Measurements from ENCODE around the gene TNKS1BP1.
A peak's percentile ranks its signal among the peaks of the same experiment; 100 is the strongest.

Gene TNKS1BP1

GRCh38 chr11:57277845-57278720, 46.7 kb downstream of the TNKS1BP1 start:
- H3K27ac ChIP-seq (ENCODE audit: low read length), result peak overlapping the region; percentile 1
- peak overlapping the region in 1 of 2 donors; percentile 3 for H3K4me3 ChIP-seq (ENCODE audit: low read depth in 1 of 2, low read length in 2 of 2)
- peaks cover 6 to 9% of the 10 kb centered on the region in 2 donors for H3K4me1 ChIP-seq (ENCODE audit: control insufficient read depth in 1 of 2, insufficient read depth in 2 of 2, low read length in 2 of 2)
- peaks cover 6 to 9% of the 10 kb centered on the region in 2 donors for H3K9me3 ChIP-seq (ENCODE audit: control insufficient read depth in 1 of 2, low read length in 2 of 2)
- no peaks in the 10 kb centered on the region for H3K36me3 ChIP-seq (ENCODE audit: control insufficient read depth in 1 of 2, insufficient read depth in 2 of 2, low read length in 2 of 2)
- H3K27me3 ChIP-seq (ENCODE audit: low read depth, low read length), result no peaks in the 10 kb centered on the region

GRCh38 chr11:57276971-57277675, 47.6 kb downstream of the TNKS1BP1 start:
- H3K4me1 ChIP-seq (ENCODE audit: control insufficient read depth in 1 of 2, insufficient read depth in 2 of 2, low read length in 2 of 2), result peaks cover 6 to 9% of the 10 kb centered on the region in 2 donors
- peak overlapping the region in 1 of 2 donors; percentile 3 for H3K4me3 ChIP-seq (ENCODE audit: low read depth in 1 of 2, low read length in 2 of 2)
- H3K27me3 ChIP-seq (ENCODE audit: low read depth, low read length), result no peaks in the 10 kb centered on the region
- H3K27ac ChIP-seq (ENCODE audit: low read length), result peak overlapping the region; percentile 1
- H3K36me3 ChIP-seq (ENCODE audit: control insufficient read depth in 1 of 2, insufficient read depth in 2 of 2, low read length in 2 of 2), result no peaks in the 10 kb centered on the region
- H3K9me3 ChIP-seq (ENCODE audit: control insufficient read depth in 1 of 2, low read length in 2 of 2), result peaks cover 6 to 13% of the 10 kb centered on the region in 2 donors

GRCh38 chr11:57276169-57276970, 48.4 kb downstream of the TNKS1BP1 start:
- Histone ChIP-seq H3K9me3 (ENCODE audit: control insufficient read depth in 1 of 2, low read length in 2 of 2) (peaks cover 6 to 13% of the 10 kb centered on the region in 2 donors), H3K4me3 (ENCODE audit: low read depth in 1 of 2, low read length in 2 of 2) (no peak overlapping the region), H3K36me3 (ENCODE audit: control insufficient read depth in 1 of 2, insufficient read depth in 2 of 2, low read length in 2 of 2) (no peaks in the 10 kb centered on the region), H3K27me3 (ENCODE audit: low read depth, low read length) (no peaks in the 10 kb centered on the region), H3K27ac (ENCODE audit: low read length) (no peak overlapping the region), H3K4me1 (ENCODE audit: control insufficient read depth in 1 of 2, insufficient read depth in 2 of 2, low read length in 2 of 2) (peaks cover 6 to 9% of the 10 kb centered on the region in 2 donors)

GRCh38 chr11:57275582-57275981, 49.2 kb downstream of the TNKS1BP1 start:
- Histone ChIP-seq H3K27ac (ENCODE audit: low read length) (no peak overlapping the region), H3K27me3 (ENCODE audit: low read depth, low read length) (no peaks in the 10 kb centered on the region), H3K9me3 (ENCODE audit: control insufficient read depth in 1 of 2, low read length in 2 of 2) (peaks cover 6 to 13% of the 10 kb centered on the region in 2 donors), H3K4me3 (ENCODE audit: low read depth in 1 of 2, low read length in 2 of 2) (no peak overlapping the region), H3K4me1 (ENCODE audit: control insufficient read depth in 1 of 2, insufficient read depth in 2 of 2, low read length in 2 of 2) (peaks cover 6 to 9% of the 10 kb centered on the region in 2 donors), H3K36me3 (ENCODE audit: control insufficient read depth in 1 of 2, insufficient read depth in 2 of 2, low read length in 2 of 2) (no peaks in the 10 kb centered on the region)

GRCh38 chr11:57274904-57275498, 49.8 kb downstream of the TNKS1BP1 start:
- no peak overlapping the region for H3K27ac ChIP-seq (ENCODE audit: low read length)
- H3K36me3 ChIP-seq (ENCODE audit: control insufficient read depth in 1 of 2, insufficient read depth in 2 of 2, low read length in 2 of 2), result no peaks in the 10 kb centered on the region
- H3K9me3 ChIP-seq (ENCODE audit: control insufficient read depth in 1 of 2, low read length in 2 of 2), result peaks cover 6 to 13% of the 10 kb centered on the region in 2 donors
- no peaks in the 10 kb centered on the region for H3K27me3 ChIP-seq (ENCODE audit: low read depth, low read length)
- H3K4me3 ChIP-seq (ENCODE audit: low read depth in 1 of 2, low read length in 2 of 2), result no peak overlapping the region
- peaks cover 6 to 9% of the 10 kb centered on the region in 2 donors for H3K4me1 ChIP-seq (ENCODE audit: control insufficient read depth in 1 of 2, insufficient read depth in 2 of 2, low read length in 2 of 2)

GRCh38 chr11:57273448-57274058, 51.2 kb downstream of the TNKS1BP1 start:
- H3K4me3 ChIP-seq (ENCODE audit: low read depth in 1 of 2, low read length in 2 of 2), result no peak overlapping the region
- no peak overlapping the region for H3K27ac ChIP-seq (ENCODE audit: low read length)
- H3K4me1 ChIP-seq (ENCODE audit: control insufficient read depth in 1 of 2, insufficient read depth in 2 of 2, low read length in 2 of 2), result peaks cover 6 to 9% of the 10 kb centered on the region in 2 donors

GRCh38 chr11:57269571-57270021, 55.2 kb downstream of the TNKS1BP1 start:
- H3K27ac ChIP-seq (ENCODE audit: low read length), result no peak overlapping the region
- H3K36me3 ChIP-seq (ENCODE audit: control insufficient read depth in 1 of 2, insufficient read depth in 2 of 2, low read length in 2 of 2), result no peaks in the 10 kb centered on the region
- H3K4me3 ChIP-seq (ENCODE audit: low read depth in 1 of 2, low read length in 2 of 2), result no peak overlapping the region
- no peaks in the 10 kb centered on the region for H3K4me1 ChIP-seq (ENCODE audit: control insufficient read depth in 1 of 2, insufficient read depth in 2 of 2, low read length in 2 of 2)
- H3K9me3 ChIP-seq (ENCODE audit: control insufficient read depth in 1 of 2, low read length in 2 of 2), result peaks cover 6 to 13% of the 10 kb centered on the region in 2 donors
- H3K27me3 ChIP-seq (ENCODE audit: low read depth, low read length), result no peaks in the 10 kb centered on the region

More at GRCh38 chr11:57273448-57274058, 51.2 kb downstream of the TNKS1BP1 start:
- Histone ChIP-seq H3K27me3 (ENCODE audit: low read depth, low read length) (no peaks in the 10 kb centered on the region), H3K36me3 (ENCODE audit: control insufficient read depth in 1 of 2, insufficient read depth in 2 of 2, low read length in 2 of 2) (no peaks in the 10 kb centered on the region), H3K9me3 (ENCODE audit: control insufficient read depth in 1 of 2, low read length in 2 of 2) (peaks cover 6 to 13% of the 10 kb centered on the region in 2 donors)

GRCh38 chr11:57266157-57266556, 58.6 kb downstream of the TNKS1BP1 start:
- H3K27me3 ChIP-seq (ENCODE audit: low read depth, low read length), result no peaks in the 10 kb centered on the region
- H3K4me3 ChIP-seq (ENCODE audit: low read depth in 1 of 2, low read length in 2 of 2), result no peak overlapping the region
- H3K4me1 ChIP-seq (ENCODE audit: control insufficient read depth in 1 of 2, insufficient read depth in 2 of 2, low read length in 2 of 2), result no peaks in the 10 kb centered on the region
- no peaks in the 10 kb centered on the region for H3K36me3 ChIP-seq (ENCODE audit: control insufficient read depth in 1 of 2, insufficient read depth in 2 of 2, low read length in 2 of 2)
- H3K9me3 ChIP-seq (ENCODE audit: control insufficient read depth in 1 of 2, low read length in 2 of 2), result no peaks in the 10 kb centered on the region
- no peak overlapping the region for H3K27ac ChIP-seq (ENCODE audit: low read length)

GRCh38 chr11:57263351-57263750, 61.4 kb downstream of the TNKS1BP1 start:
- Histone ChIP-seq H3K4me3 (ENCODE audit: low read depth in 1 of 2, low read length in 2 of 2) (no peak overlapping the region), H3K36me3 (ENCODE audit: control insufficient read depth in 1 of 2, insufficient read depth in 2 of 2, low read length in 2 of 2) (no peaks in the 10 kb centered on the region), H3K27me3 (ENCODE audit: low read depth, low read length) (no peaks in the 10 kb centered on the region), H3K27ac (ENCODE audit: low read length) (no peak overlapping the region), H3K9me3 (ENCODE audit: control insufficient read depth in 1 of 2, low read length in 2 of 2) (no peaks in the 10 kb centered on the region), H3K4me1 (ENCODE audit: control insufficient read depth in 1 of 2, insufficient read depth in 2 of 2, low read length in 2 of 2) (no peaks in the 10 kb centered on the region)

GRCh38 chr11:57262157-57262556, 62.6 kb downstream of the TNKS1BP1 start:
- Histone ChIP-seq H3K27me3 (ENCODE audit: low read depth, low read length) (no peaks in the 10 kb centered on the region), H3K36me3 (ENCODE audit: control insufficient read depth in 1 of 2, insufficient read depth in 2 of 2, low read length in 2 of 2) (no peaks in the 10 kb centered on the region)

More at GRCh38 chr11:57262157-57262556, 62.6 kb downstream of the TNKS1BP1 start:
- H3K9me3 ChIP-seq (ENCODE audit: control insufficient read depth in 1 of 2, low read length in 2 of 2), result peaks cover 0 to 2% of the 10 kb centered on the region in 2 donors
- no peaks in the 10 kb centered on the region for H3K4me1 ChIP-seq (ENCODE audit: control insufficient read depth in 1 of 2, insufficient read depth in 2 of 2, low read length in 2 of 2)
- no peak overlapping the region for H3K27ac ChIP-seq (ENCODE audit: low read length)
- no peak overlapping the region for H3K4me3 ChIP-seq (ENCODE audit: low read depth in 1 of 2, low read length in 2 of 2)
